IPS-20b (cell line): ENCODE data around the gene LRP2.

ENCODE experiments used
- H3K27ac ChIP-seq: one replicate; pipeline ENCODE4 v1.5.1; 2013; ENCODE audit warnings: low read length
- H3K27me3 ChIP-seq: 2 replicates; pipeline ENCODE4 v1.6.1; 2013; ENCODE audit warnings: mild to moderate bottlenecking, low read length, inconsistent platforms; ENCODE audit not compliant: insufficient read depth
- H3K36me3 ChIP-seq: 2 replicates; pipeline ENCODE4 v1.6.1; 2013; ENCODE audit warnings: low read depth, mild to moderate bottlenecking, inconsistent platforms, low read length, moderate library complexity; ENCODE audit not compliant: insufficient read depth
- H3K4me1 ChIP-seq: 2 replicates; pipeline ENCODE4 v1.6.1; 2013; ENCODE audit warnings: mild to moderate bottlenecking, control low read depth, inconsistent platforms, low read length, moderate library complexity; ENCODE audit not compliant: insufficient read depth
- H3K4me3 ChIP-seq: 2 replicates; pipeline ENCODE4 v1.5.1; 2013; ENCODE audit warnings: mild to moderate bottlenecking, low read length, inconsistent platforms
- H3K9ac ChIP-seq: 2 replicates; pipeline ENCODE4 v1.6.1; 2013; ENCODE audit warnings: low read depth, mild to moderate bottlenecking, inconsistent platforms, low read length, moderate library complexity
- H3K9me3 ChIP-seq: 2 replicates; pipeline ENCODE4 v1.6.1; 2013; ENCODE audit warnings: mild to moderate bottlenecking, low read depth, low read length, inconsistent platforms; ENCODE audit not compliant: insufficient read depth

The LRP2 gene

DNA sequence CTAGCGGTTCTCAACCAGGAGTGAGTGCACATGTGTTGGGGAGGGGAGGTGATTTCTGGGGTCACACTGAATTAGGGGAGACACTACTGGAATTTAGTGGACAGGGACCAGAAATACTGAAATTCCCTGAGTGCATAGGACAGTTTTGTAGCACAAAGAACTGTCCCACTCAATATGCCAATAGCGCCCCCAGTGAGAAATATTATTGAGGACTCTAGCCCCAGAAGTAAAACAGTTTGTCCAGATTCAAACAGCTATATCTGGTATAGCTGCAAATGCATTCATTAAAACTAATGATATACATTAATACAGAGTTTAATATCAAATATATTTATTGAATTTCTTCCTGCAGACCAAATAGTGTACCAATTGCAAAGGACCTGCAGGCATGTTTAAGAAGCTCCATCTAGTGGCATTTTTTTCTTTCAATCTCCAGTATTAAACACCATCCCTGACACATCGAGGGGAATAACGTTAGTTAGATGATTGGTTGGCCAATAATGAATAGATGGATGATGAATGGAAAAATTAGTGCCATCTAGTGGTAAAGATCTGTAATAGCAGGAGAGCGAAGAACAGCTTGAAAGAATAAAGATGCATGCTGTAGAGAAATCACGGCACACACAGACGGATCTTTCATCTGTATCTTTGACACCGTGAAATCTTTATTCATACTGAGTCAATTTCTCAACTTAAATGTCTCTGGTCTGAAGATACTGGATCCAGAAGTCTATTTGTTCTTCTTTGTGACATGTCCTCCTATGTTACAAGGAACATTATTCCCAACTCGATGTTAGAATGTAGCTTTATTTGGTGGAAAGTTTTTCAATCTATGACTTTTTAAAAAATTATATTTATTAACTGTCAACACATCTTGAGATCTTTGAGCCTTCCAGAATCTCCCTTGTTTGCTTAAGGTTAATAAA is 230.5 kb downstream of the LRP2 start:
- Histone ChIP-seq H3K27me3 (no peaks in the 10 kb centered on the region), H3K4me1 (no peaks in the 10 kb centered on the region), H3K4me3 (no peak overlapping the region), H3K27ac (no peak overlapping the region), H3K9me3 (no peaks in the 10 kb centered on the region), H3K36me3 (no peaks in the 10 kb centered on the region), H3K9ac (no peak overlapping the region)

DNA sequence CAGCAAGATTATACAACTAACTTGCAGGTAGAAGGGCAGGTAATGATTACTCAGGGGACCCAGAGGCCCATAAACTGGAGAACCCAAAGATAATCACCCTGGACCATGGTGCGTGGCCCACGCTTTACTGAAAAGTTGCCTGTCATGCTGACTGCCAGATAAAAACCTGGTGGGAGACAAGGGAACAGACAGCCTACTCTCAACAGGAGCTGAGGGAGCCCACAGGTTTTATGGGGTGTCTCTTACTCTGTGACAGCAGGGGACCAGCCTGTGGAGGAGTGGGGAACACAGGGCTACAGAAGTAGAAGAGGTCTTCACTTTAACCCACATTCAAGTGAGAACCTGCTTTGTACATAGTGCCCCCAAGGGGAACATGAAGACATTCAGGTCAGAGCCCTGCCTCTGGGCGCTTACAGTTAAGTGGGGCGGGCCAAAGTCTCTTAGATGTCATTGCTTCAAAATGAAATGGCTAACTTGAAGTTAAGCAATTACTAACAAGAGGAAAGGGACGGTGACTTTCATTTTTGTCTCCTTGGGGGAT is 232.6 kb downstream of the LRP2 start:
- Histone ChIP-seq H3K9ac (no peak overlapping the region), H3K27ac (no peak overlapping the region), H3K4me1 (no peaks in the 10 kb centered on the region), H3K27me3 (no peaks in the 10 kb centered on the region), H3K9me3 (no peaks in the 10 kb centered on the region), H3K4me3 (no peak overlapping the region), H3K36me3 (no peaks in the 10 kb centered on the region)

DNA sequence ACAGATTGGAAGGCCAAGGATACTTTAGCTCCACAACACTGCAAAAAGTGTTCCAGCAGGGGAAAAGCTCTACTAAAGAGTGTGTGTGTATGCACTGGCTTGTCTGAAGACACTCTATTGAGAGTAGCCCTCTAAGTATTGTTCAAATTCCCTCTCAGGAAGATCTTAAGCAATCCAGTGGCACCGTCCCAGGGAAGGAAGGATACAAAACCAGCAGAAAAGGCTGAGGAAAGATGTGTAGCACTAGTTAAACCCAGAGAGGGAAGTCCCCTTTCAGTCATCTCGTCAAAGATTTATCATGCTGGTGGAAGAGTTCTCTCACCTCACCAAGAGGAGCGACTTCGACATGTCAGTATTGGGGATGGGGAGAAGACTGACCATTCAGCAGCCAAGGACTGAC is 242.5 kb downstream of the LRP2 start:
- H3K9me3 ChIP-seq = no peaks in the 10 kb centered on the region
- H3K9ac ChIP-seq = no peak overlapping the region
- peaks cover 6% of the 10 kb centered on the region for H3K4me1 ChIP-seq
- H3K27me3 ChIP-seq = no peaks in the 10 kb centered on the region
- no peak overlapping the region for H3K4me3 ChIP-seq
- no peaks in the 10 kb centered on the region for H3K36me3 ChIP-seq
- no peak overlapping the region for H3K27ac ChIP-seq

DNA sequence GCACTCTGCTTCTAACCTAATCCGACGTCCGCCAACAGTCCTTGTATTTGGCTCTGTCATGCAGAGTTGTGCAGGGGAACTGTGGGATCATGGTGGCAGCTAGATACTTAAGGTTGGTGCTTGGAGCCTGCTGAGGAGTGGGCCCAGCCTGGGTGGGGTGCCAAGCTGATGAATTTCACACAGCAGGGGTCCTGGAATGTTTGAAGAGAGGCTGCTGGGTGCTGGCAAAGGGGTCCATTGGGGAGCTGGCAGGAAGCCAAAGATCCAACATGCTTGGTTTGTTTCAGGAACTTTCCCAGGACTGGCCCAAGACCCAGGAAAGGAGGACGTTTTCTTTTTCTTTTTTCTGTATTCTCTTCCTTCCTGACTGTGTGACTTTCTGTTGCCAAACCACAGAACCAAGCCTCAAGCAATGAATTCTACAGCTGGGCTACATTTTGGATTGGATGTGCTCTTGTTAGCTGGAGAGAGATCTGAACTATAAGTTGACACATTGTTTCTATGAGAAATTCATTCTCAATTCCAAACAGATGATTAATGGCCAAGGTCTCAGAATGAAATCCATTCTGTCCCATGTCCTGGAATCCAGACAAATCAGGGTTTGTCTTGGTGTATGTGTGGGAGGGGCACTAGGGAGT is 243.1 kb downstream of the LRP2 start:
- Histone ChIP-seq H3K4me3 (no peak overlapping the region), H3K36me3 (no peaks in the 10 kb centered on the region), H3K9ac (no peak overlapping the region), H3K4me1 (peaks cover 6% of the 10 kb centered on the region), H3K9me3 (no peaks in the 10 kb centered on the region), H3K27me3 (no peaks in the 10 kb centered on the region), H3K27ac (no peak overlapping the region)

DNA sequence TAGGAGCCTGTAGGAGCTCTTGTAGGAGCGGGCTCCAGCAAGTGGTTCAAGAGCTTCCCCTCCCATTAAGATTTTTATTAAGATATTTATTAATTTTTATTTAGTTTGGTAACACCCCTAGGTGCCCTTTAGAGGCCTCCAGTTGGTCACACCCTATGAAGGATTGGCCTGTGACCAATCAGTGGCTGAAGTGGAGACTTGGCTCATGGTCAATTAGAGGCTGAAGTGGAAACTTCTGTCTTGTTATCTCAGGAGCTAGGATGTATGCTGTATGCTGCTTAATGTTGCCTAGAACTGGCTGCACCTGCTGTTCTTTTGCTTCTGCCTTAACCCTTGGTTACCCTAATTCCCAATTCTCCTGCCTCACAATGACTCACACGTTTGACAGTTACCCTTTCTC is 244.3 kb downstream of the LRP2 start:
- Histone ChIP-seq H3K9me3 (no peaks in the 10 kb centered on the region), H3K27me3 (no peaks in the 10 kb centered on the region), H3K4me3 (no peak overlapping the region), H3K4me1 (peaks cover 6% of the 10 kb centered on the region), H3K9ac (no peak overlapping the region), H3K27ac (no peak overlapping the region), H3K36me3 (no peaks in the 10 kb centered on the region)

DNA sequence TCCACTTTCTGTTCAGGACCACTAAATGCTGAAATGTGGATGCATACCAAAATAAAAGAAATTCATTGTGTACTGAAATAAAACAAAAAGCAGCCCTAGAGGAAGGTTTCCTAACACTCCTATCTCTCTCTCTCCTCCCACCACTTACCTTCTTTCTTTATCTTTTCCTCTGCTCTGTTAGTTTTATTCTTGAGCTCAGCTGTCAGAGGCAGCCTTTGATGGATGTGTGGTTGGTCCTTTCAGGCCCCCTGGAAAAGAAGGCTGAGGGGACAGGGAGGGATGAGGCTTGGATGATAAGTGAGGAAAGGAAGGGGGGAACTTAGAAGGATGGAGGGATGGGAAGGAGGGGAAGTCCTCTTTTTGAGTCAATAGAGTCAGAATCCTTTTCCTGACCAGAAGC is 245.3 kb downstream of the LRP2 start:
- H3K9me3 ChIP-seq = no peaks in the 10 kb centered on the region
- no peaks in the 10 kb centered on the region for H3K36me3 ChIP-seq
- no peaks in the 10 kb centered on the region for H3K27me3 ChIP-seq
- peaks cover 6% of the 10 kb centered on the region for H3K4me1 ChIP-seq
- no peak overlapping the region for H3K27ac ChIP-seq
- H3K4me3 ChIP-seq = no peak overlapping the region
- no peak overlapping the region for H3K9ac ChIP-seq

DNA sequence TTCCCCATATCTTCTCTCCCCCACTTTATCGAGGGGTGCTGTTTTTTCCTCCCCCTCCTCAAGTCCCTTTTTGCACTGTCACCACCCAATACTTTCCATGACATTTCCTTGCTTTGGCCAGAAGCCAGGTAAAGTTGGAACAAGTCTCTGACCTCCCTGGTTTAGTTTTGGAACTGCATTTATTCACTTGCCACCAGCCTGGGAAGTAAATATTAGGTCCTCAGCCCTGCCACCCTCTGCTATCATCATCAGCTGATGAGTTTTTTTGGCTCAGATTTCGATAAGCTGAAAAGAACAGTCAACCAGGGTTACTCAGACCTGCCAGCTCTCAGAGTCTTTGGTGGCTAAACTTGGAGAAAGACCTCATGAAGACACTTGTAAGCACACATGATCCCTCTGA is 246.0 kb downstream of the LRP2 start:
- H3K4me3 ChIP-seq = no peak overlapping the region
- peaks cover 6% of the 10 kb centered on the region for H3K4me1 ChIP-seq
- H3K36me3 ChIP-seq = no peaks in the 10 kb centered on the region
- H3K27me3 ChIP-seq = no peaks in the 10 kb centered on the region
- H3K27ac ChIP-seq = no peak overlapping the region
- H3K9me3 ChIP-seq = no peaks in the 10 kb centered on the region
- H3K9ac ChIP-seq = no peak overlapping the region

DNA sequence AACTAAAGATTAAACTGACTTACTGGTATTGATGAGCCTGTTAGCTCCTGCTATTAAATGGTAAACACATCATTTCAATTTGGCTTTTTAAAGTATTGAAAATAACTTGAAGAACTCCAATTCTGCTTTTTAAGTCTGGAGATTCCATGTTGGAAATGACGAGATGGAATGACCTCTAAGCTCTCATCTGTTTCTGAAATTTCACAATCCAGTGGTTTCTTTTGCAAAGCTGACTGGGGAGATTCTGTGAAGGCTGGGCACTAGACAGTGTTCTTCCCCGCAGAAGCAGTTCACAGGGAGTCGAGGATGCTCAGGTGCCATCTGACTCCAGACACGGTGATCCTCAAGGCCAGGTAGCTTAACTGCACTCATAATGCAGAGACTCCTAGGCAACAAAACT is 248.3 kb downstream of the LRP2 start:
- H3K9ac ChIP-seq = no peak overlapping the region
- no peaks in the 10 kb centered on the region for H3K36me3 ChIP-seq
- H3K9me3 ChIP-seq = no peaks in the 10 kb centered on the region
- H3K4me3 ChIP-seq = no peak overlapping the region
- H3K27ac ChIP-seq = no peak overlapping the region
- H3K4me1 ChIP-seq = peaks cover 5% of the 10 kb centered on the region; the same call in 1 of the 2 replicates
- H3K27me3 ChIP-seq = peaks cover 8% of the 10 kb centered on the region; the same call in 1 of the 2 replicates

DNA sequence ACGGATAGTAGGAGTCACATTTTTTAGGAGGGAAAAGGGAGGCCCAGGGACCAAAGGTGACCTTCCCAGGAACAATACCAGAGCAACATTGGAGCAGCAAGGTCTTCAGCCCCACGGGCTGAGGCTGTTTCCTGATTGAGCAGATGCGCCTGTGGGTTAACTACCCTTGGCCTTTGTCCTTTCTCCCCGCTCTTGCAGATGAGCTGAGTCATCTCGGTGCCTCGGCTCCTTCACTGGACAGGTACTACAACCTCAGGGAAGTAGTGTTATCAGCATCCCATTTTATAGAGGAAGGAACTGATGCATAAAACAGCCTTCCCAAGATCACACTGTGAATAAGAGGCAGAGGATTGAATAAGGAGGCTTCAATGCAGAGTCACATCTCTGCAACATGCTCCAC is 249.5 kb downstream of the LRP2 start:
- Histone ChIP-seq H3K4me1 (peaks cover 5% of the 10 kb centered on the region; the same call in 1 of the 2 replicates), H3K4me3 (no peak overlapping the region), H3K27me3 (peaks cover 8% of the 10 kb centered on the region; the same call in 1 of the 2 replicates), H3K9ac (no peak overlapping the region), H3K36me3 (no peaks in the 10 kb centered on the region), H3K9me3 (no peaks in the 10 kb centered on the region), H3K27ac (no peak overlapping the region)

DNA sequence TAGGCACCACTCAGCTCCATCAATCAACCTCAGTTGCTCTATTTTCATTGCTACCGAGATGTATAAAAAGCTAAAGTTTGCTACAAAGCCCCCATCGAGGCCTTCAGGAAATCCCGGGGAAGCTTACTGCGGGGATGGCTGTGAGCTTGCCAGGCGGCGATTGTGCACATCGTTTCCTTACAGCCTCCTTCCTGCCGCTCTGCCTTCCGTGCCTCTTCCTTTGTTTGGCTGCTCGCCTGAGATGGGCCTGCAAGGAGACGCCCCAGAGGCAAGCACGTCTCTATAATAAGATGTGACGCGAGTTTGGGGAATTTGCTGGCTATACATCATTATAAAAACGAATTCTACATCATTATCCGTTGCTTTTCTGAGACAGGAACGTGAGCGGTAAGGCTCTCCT is 251.4 kb downstream of the LRP2 start:
- peaks cover 5% of the 10 kb centered on the region; the same call in 1 of the 2 replicates for H3K4me1 ChIP-seq
- H3K9me3 ChIP-seq = no peaks in the 10 kb centered on the region
- H3K36me3 ChIP-seq = no peaks in the 10 kb centered on the region
- no peak overlapping the region for H3K27ac ChIP-seq
- H3K4me3 ChIP-seq = no peak overlapping the region
- peaks cover 8% of the 10 kb centered on the region; the same call in 1 of the 2 replicates for H3K27me3 ChIP-seq
- H3K9ac ChIP-seq = no peak overlapping the region

DNA sequence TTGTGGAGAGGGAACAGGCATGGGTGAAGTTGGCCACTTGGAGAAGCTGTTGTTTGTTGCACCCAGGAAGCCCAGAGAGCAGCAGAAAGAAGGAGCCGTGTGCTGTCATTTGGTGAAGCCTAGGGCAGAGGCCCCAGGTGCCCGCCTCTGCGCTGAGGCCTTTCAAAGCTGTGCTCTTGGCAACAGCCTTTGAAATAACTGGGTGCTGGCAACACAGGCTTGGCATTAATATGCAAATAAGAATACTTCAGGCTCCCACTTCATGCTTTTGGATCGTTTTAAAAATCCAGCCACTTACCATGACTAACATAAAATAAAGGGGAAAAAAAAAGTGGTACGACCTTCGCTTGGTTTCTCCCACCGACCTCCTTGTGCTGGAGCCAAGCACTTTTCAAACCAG is 251.9 kb downstream of the LRP2 start:
- no peak overlapping the region for H3K27ac ChIP-seq
- peaks cover 8% of the 10 kb centered on the region; the same call in 1 of the 2 replicates for H3K27me3 ChIP-seq
- H3K9ac ChIP-seq = no peak overlapping the region
- no peak overlapping the region for H3K4me3 ChIP-seq
- no peaks in the 10 kb centered on the region for H3K36me3 ChIP-seq
- peaks cover 5% of the 10 kb centered on the region; the same call in 1 of the 2 replicates for H3K4me1 ChIP-seq
- H3K9me3 ChIP-seq = no peaks in the 10 kb centered on the region
